ENCODE results near the gene KRTAP4-7.

DNA sequence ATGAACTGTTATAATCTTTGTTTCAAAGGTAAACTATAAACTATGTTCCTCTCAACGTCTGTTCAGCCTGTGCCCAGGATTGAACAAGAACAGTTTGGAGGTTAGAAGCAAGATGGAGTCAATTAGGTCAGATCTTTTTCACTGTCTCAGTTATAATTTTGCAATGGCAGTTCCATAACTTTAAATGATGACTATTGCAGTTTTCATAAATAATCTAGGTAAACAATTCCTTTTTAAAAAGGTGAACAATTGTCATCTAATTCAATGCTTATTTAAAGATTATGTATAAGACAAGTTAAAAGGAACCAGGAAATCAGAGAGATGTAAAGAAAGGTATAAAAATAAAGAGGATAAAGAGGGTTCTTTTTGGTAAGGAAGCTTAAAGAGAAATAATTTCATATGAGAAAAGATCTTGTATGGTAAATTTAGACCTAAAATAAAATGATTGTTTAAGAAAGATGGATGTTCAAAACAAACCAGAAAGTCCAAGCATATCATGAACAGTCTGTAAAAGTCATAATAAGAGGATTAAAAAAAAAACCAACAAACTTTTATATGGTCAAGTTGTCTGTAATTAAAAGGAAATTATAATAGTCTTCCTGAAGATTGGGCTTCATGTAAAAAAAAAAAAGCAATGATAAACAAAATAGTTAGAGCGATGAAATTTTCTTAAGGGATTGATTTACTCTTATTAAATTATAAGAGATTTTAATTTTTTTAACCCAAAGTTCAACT, 27.4 kb downstream of the KRTAP4-7 start:
- TF ChIP-seq, protein P1, sequence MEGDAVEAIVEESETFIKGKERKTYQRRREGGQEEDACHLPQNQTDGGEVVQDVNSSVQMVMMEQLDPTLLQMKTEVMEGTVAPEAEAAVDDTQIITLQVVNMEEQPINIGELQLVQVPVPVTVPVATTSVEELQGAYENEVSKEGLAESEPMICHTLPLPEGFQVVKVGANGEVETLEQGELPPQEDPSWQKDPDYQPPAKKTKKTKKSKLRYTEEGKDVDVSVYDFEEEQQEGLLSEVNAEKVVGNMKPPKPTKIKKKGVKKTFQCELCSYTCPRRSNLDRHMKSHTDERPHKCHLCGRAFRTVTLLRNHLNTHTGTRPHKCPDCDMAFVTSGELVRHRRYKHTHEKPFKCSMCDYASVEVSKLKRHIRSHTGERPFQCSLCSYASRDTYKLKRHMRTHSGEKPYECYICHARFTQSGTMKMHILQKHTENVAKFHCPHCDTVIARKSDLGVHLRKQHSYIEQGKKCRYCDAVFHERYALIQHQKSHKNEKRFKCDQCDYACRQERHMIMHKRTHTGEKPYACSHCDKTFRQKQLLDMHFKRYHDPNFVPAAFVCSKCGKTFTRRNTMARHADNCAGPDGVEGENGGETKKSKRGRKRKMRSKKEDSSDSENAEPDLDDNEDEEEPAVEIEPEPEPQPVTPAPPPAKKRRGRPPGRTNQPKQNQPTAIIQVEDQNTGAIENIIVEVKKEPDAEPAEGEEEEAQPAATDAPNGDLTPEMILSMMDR (IDR thresholded peaks at IDR 0.05) = no peak
- TF ChIP-seq POLR2AphosphoS5 (IDR thresholded peaks at IDR 0.05; ENCODE audit: low read depth, low read length) (no peak), SIN3A (IDR thresholded peaks at IDR 0.05; ENCODE audit: borderline replicate concordance, insufficient read depth, low read depth, low read length) (no peak)
- TF ChIP-seq, protein P2, sequence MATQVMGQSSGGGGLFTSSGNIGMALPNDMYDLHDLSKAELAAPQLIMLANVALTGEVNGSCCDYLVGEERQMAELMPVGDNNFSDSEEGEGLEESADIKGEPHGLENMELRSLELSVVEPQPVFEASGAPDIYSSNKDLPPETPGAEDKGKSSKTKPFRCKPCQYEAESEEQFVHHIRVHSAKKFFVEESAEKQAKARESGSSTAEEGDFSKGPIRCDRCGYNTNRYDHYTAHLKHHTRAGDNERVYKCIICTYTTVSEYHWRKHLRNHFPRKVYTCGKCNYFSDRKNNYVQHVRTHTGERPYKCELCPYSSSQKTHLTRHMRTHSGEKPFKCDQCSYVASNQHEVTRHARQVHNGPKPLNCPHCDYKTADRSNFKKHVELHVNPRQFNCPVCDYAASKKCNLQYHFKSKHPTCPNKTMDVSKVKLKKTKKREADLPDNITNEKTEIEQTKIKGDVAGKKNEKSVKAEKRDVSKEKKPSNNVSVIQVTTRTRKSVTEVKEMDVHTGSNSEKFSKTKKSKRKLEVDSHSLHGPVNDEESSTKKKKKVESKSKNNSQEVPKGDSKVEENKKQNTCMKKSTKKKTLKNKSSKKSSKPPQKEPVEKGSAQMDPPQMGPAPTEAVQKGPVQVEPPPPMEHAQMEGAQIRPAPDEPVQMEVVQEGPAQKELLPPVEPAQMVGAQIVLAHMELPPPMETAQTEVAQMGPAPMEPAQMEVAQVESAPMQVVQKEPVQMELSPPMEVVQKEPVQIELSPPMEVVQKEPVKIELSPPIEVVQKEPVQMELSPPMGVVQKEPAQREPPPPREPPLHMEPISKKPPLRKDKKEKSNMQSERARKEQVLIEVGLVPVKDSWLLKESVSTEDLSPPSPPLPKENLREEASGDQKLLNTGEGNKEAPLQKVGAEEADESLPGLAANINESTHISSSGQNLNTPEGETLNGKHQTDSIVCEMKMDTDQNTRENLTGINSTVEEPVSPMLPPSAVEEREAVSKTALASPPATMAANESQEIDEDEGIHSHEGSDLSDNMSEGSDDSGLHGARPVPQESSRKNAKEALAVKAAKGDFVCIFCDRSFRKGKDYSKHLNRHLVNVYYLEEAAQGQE (IDR thresholded peaks at IDR 0.05; ENCODE audit: insufficient read depth in 1 of 2, low read depth in 2 of 2, low read length in 1 of 2) = no peak

All from Panc1 (cell line).